GM21526 (cell line): ENCODE measurements around the gene AS3MT.
"Not testable (repeated sequence)": the region's sequence is repeated elsewhere in the genome, so short reads cannot be mapped to it uniquely, and the experiment has no call there.

Experiments used
- ATAC-seq: cut with Tn5 transposase; IDR thresholded peaks from one replicate; pipeline ENCODE4 v1.9.1; 2021; ENCODE audit warnings: moderate library complexity; ENCODE audit not compliant: unreplicated experiment, low FRiP score

The AS3MT gene

GRCh38 chr10:102918817-102919245 lies 49.6 kb downstream of the AS3MT start:
- ATAC-seq, result no peak

DNA sequence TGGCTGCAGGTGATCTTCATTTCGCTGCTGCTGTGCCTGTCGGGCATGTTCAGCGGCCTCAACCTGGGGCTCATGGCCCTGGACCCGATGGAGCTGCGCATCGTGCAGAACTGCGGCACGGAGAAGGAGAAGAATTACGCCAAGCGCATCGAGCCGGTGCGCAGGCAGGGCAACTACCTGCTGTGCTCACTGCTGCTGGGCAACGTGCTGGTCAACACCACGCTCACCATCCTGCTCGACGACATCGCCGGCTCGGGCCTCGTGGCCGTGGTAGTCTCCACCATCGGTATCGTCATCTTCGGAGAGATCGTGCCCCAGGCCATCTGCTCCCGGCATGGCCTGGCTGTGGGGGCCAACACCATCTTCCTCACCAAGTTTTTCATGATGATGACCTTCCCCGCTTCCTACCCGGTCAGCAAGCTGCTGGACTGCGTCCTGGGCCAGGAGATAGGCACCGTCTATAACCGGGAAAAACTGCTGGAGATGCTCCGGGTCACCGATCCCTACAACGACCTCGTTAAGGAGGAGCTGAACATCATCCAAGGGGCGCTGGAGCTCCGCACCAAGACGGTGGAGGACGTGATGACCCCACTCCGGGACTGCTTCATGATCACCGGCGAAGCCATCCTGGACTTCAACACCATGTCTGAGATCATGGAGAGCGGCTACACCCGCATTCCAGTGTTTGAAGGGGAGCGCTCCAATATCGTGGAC lies 50.1 kb downstream of the AS3MT start:
- ATAC-seq, result no peak

- no peak for ATAC-seq
These were observed 50.9 kb downstream of the AS3MT start for GRCh38 chr10:102919992-102920739.

DNA sequence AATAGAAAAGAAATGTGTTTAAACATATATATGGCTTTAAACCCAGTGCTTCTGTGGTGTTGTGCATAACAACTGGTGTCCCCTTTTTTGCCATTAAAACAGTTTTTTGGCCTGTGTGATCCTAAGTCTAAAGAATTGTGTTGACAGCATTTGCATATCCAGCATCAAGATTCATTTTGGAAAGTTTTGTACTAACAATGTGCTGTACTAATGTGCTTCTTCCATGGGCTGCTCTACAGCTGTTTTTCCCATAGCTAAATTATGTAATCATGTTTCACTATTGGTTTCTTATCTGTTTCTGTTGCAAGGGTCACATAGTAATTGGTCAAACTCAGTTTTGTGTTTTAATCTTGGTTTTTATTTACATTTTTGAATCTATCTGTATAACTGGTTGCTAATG lies 54.3 kb downstream of the AS3MT start:
- no peak for ATAC-seq

- ATAC-seq, result no peak
These were observed 57.6 kb downstream of the AS3MT start for GRCh38 chr10:102926842-102927241.

- no peak for ATAC-seq
These were observed 58.2 kb downstream of the AS3MT start for GRCh38 chr10:102927311-102928010.

- not testable (repeated sequence) for ATAC-seq
These were observed 59.2 kb downstream of the AS3MT start for GRCh38 chr10:102928442-102928841.

- ATAC-seq, result no peak
These were observed 61.5 kb downstream of the AS3MT start for GRCh38 chr10:102930720-102931119.

DNA sequence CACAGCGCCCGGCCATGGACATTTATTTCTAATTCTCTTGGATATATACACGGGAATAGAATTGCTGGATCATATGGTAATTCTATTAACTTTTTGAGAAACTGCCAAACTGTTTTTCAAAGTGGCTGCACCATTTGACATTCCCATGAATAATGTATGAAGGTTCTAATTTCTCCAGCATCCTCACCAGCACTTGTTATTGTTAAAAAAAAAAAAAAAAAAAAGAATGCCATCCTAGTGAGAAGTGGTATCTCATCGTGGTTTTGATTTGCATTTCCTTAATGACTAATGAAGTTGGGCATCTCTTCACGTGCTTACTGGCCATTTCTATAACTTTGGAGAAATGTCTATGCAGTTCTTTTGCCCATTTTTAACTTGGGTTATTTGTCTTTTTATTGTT lies 62.4 kb downstream of the AS3MT start:
- no peak for ATAC-seq

DNA sequence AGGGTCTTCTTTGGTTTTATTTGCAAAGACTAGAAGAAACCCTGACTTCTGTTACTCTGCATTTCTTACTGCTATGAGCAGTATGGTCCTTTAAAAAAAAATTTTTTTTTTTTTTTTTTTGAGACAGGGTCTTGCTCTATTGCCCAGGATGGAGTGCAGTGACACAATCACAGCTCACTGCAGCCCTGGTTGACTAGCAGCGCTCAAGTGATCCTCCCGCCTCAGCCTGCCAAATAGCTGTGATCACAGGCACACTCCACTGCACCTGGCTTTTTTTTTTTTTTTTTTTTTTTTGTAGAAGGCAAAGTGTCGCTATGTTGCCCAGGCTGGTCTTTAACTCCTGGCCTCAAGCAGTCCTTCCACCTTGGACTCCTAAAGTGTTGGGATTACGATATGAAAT lies 66.2 kb downstream of the AS3MT start:
- ATAC-seq, result no peak

DNA sequence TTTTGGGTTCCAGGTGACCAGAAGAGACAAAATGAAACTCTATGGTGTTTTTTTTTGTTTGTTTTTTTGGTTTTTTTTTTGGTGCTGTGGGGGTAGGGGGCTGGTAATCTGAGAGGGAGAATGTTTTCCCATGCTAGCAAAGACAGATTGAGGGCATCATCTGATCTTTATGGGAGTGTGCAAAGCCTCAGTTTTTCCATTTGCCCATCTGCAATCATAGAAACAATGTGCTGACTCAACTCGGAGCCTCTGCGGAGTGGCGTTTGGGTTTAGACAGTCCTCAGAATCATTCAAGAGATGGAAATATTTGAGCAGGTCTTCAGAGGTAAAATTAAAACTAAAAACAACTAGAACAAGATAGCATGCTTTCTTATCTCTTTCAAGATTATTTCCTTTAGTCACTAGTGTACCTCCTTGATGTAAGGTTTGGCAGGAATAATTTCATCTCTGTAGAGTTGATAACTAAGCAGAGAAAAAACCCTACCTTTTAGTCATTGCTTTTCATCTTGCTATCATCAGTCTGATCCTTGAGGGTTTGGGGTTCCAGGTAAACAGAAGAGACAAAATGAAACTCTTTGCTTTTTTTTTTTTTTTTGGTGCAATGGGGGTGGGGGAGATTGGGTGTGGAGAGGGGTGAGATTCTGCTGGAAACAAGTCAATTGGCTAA lies 66.8 kb downstream of the AS3MT start:
- ATAC-seq, result no peak

- no peak for ATAC-seq
These were observed 72.1 kb downstream of the AS3MT start for GRCh38 chr10:102941401-102941800.

DNA sequence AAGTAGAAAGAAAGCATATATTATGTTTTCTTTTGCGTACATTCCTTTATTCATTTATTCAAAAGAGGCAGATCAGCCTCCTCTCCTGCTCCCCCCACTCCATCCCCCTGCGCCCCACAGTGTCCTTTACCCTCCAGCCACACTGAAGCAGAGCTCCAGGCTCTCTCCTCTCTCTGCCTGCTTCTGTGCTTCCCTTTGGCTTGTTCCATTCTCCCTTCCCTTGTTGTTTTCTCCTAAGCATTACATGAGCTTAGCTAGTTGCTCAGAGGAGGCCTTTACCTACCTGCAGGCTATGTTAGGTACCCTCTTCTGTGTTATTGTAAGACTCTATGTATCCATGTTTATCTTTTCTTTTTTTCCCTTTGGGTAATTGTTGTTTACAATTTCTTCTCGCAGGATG lies 76.2 kb downstream of the AS3MT start:
- no peak for ATAC-seq

DNA sequence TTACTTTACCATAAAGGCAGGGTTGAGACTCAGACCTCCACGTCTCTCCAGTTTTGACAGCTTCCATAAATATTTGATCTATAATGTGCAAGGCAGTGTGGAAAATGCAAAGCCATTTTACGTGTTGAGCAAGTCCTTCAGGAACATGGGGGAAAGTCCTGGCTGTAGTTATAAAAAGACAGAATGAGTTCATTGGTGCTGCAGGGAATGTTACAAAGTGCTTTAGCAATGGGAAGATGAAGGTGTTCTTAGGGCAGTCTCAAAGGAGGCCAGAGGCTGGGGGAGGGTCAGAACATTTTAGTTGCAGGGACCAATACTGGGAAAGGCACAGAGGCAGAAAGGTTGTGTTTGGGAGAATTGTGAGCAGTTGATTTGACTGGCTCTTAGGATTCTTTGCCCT lies 76.7 kb downstream of the AS3MT start:
- no peak for ATAC-seq

GRCh38 chr10:102946992-102947391 lies 77.7 kb downstream of the AS3MT start:
- ATAC-seq, result no peak

DNA sequence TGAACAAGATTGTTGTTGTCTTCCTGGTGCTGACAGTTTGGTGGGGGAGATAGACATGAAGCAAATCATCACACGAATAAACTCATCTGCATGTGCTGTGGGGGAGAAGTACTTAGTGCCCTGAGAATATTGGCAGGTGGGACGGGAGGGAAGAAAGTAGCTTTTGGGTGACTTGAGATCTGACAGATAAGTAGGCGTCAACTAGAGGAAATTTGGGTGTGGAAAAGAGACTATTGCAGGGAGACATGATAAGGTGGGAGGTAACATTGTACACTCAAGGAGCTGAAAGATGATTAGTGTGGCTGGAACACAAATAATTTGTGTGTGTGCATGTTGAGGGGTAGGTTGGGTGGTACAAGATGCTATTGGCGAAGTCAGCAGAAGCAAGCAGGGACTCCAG lies 78.9 kb downstream of the AS3MT start:
- no peak for ATAC-seq

DNA sequence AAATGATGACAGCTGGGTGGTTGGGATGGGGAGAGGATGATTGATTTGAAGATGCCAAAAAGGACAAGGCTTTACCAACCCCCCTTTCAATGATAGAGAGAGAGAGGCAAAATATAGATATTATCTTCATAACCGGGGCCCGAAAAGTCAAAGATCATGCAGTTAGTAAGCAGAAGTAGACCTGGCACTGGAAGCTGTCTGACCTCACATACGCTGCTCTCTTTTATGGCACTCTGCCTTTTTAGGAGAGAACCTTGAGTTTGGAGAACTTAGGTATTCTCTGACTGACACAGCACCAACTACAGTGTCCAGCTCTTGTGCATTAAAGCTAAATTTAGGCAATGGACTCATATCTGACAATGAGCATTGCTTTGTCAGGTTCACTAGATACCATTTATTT lies 79.5 kb downstream of the AS3MT start:
- ATAC-seq, result no peak

- ATAC-seq, result no peak
These were observed 80.6 kb downstream of the AS3MT start for GRCh38 chr10:102949916-102950315.

DNA sequence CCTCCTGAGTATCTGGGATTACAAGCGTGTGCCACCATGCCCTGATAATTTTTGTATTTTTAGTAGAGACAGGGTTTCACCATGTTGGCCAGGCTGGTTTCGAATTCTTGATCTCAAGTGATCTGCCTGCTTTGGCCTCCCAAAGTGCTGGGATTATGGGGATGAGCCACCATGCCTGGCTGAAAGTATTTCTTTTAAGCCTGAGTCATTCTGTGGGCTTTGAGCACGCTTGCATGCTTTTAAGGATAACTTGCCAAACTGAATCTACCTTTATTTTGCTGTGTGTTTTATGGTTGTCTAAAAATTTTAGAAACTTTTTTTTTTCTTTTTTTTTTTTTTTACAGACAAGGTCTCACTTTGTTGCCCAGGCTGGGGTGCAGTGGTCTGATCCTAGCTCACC lies 82.0 kb downstream of the AS3MT start:
- ATAC-seq, result no peak
